HG02588 (cell line): ENCODE results near the gene CRYBG1.
"Not testable (repeated sequence)": the region's sequence is repeated elsewhere in the genome, so short reads cannot be mapped to it uniquely, and the experiment has no call there.

ENCODE experiments used
- ATAC-seq: cut with Tn5 transposase; IDR thresholded peaks from one replicate; pipeline ENCODE4 v1.9.1; 2021; ENCODE audit warnings: mild to moderate bottlenecking, moderate library complexity; ENCODE audit not compliant: unreplicated experiment

Gene CRYBG1

GRCh38 chr6:106547601-106548453 is 187.3 kb downstream of the CRYBG1 start:
- no peak for ATAC-seq

- ATAC-seq: not testable (repeated sequence)
Observed at GRCh38 chr6:106548926-106549455, 188.5 kb downstream of the CRYBG1 start.

GRCh38 chr6:106549521-106549920 is 189.0 kb downstream of the CRYBG1 start:
- no peak for ATAC-seq

DNA sequence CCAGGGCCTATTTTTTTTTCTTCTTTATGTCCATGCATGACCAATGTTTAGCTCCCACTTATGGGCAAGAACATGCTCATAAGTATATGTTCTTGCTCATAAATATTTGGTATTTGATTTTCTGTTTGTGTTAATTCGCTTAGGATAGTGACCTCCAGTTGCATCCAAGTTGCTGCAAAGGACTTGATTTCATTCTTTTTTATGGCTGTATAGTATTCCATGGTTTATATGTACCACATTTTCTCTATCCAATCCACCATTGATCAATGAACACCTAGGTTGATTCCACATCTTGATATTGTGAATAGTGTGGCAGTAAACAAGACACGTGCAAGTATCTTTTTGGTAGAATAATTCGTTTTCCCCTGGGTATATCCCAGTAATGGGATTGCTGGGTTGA is 190.6 kb downstream of the CRYBG1 start:
- no peak for ATAC-seq

DNA sequence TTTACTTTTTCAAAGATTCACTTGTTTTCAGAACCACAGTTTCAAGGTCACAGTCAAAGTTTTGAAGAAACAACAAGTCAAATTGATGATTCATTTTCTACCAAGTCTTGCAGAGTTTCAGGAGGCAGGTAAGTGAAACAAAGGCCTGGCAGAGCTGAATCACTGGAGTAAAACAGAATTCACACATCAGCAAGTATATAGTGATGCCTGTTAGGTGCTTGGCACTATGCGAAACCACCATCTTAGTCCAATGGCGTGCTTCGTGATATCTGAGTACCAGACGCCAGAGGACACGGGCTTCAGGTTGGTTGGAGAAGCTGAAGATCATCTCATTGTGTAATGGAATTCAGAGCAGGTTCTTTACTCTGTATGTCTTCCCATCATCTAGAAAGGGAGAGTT is 192.9 kb downstream of the CRYBG1 start:
- ATAC-seq: no peak

- ATAC-seq: no peak
Observed at GRCh38 chr6:106555767-106556166, 195.2 kb downstream of the CRYBG1 start.

- ATAC-seq: no peak
Observed at GRCh38 chr6:106556368-106556960, 195.9 kb downstream of the CRYBG1 start.

GRCh38 chr6:106557837-106558236 is 197.3 kb downstream of the CRYBG1 start:
- ATAC-seq: no peak

DNA sequence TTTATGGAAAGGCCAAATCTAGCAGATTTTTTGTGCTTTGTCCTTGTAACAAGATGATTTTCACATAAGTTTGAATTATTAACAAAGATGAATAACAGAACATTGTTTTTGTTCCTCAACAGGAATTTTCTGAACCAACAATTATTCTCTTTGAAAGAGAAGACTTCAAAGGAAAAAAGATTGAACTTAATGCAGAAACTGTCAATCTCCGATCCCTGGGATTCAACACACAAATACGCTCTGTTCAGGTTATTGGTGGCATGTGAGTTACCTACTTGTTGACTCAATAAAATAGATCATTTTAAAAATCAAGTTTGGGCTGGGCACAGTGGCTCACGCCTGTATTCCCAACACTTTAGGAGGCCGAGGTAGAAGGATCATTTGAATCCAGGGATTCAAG is 197.8 kb downstream of the CRYBG1 start:
- no peak for ATAC-seq

DNA sequence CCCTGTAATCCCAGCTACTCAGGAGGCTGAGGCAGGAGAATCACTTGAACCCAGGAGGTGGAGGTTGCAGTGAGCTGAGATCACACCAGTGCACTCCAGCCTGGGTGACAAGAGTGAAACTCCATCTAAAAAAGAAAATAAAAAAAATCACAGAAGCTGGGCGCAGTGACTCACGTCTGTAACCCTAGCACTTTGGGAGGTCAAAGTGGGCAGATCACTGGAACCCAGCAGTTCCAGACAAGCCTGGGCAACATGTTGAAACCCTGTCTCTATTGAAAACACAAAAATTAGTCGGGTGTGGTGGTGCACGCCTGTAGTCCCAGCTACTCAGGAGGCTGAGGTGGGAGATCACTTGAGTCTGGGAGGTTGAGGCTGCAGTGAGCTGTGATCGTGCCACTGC is 199.1 kb downstream of the CRYBG1 start:
- ATAC-seq: not testable (repeated sequence)

- ATAC-seq: no peak
Observed at GRCh38 chr6:106560996-106561685, 200.6 kb downstream of the CRYBG1 start.

DNA sequence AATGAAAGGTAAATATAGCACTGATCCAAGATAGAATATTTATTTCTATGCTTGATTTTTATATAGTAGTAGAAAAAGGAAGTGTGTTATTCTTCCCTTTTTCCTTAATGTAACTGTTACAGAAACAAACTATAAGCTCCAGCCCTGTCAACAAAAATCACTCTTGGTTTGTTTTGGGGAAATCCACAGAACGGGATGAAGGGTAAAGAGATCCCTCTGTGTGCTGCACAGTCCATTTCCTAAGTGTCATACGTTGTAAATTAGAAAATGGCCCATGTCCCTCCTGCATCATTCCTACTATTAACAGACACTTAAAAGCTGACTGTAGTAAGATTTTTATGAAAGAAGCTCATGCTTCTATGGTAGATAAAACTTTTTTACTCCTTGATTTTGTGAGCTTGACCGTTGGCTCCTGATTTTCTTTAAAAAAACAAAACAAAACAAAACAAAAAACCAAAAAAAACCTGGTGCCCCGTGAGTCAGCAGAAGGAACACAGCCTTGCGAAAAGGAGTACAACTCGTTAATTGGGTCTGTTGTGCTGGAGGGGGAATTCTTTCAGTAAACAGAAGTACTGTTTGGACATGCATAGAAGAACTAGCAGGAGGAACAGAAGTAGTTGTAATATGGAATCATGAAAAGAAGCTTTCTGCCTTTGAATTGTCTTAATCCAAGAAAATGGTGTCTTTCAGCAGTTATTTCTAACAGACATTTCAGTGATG is 201.3 kb downstream of the CRYBG1 start:
- ATAC-seq: no peak

DNA sequence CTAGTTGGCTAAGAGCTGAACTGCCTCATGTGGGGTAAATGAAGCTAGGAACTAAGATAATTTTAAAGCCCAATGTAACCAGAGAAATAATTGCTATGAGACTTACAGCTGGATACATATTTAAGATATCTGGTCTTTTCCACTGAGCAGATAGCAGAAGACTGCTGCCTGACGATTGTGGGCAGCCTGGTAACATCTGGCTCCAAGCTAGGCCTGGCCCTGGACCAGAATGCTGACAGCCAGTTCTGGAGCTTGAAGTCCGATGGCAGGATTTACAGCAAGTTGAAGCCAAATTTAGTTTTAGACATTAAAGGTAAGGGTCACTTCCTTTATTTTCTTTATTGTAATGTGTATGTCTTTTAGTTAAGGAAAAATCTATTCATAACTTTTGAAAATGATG is 203.1 kb downstream of the CRYBG1 start:
- no peak for ATAC-seq

- ATAC-seq: no peak
Observed at GRCh38 chr6:106564476-106564875, 204.0 kb downstream of the CRYBG1 start.

GRCh38 chr6:106568530-106568929 is 208.0 kb downstream of the CRYBG1 start:
- no peak for ATAC-seq

DNA sequence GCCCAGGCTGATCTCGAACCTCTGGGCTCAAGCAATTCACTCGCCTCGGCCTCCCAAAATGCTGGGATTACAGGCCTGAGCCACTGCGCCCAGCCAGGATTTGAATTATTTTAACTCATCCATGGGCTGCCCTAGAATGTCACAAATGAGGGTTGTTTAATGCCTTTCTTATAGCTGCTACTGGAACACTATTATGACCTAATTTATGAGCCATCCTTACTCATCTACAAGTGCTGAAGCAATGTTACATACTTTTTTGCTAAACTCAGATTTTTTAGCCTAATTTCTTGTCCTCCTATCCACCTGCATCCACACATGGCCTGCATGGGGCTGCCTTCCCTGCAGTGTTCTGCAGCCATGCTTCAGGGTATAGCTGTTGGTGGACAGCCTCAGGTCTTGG is 208.9 kb downstream of the CRYBG1 start:
- no peak for ATAC-seq

DNA sequence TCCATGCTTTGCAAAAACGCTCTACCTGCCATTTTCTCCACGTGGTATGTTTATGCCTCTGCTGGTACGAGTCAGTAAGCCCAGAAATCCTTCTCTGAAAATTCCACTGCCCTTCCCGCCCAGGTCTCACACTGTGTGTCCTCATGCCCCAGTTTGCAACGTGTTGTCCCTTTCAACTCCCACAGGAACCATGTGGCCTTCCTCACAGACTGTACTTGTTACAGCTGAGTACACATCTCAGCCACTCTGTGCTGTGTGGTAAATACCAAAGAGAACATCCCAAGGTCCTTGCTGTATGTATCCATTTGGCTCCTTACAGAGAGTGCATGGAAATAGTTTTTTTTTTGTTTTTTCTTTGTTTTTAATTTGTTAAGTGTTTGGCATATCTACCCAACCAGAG is 211.9 kb downstream of the CRYBG1 start:
- ATAC-seq: no peak

GRCh38 chr6:106572875-106573585 is 212.5 kb downstream of the CRYBG1 start:
- no peak for ATAC-seq

DNA sequence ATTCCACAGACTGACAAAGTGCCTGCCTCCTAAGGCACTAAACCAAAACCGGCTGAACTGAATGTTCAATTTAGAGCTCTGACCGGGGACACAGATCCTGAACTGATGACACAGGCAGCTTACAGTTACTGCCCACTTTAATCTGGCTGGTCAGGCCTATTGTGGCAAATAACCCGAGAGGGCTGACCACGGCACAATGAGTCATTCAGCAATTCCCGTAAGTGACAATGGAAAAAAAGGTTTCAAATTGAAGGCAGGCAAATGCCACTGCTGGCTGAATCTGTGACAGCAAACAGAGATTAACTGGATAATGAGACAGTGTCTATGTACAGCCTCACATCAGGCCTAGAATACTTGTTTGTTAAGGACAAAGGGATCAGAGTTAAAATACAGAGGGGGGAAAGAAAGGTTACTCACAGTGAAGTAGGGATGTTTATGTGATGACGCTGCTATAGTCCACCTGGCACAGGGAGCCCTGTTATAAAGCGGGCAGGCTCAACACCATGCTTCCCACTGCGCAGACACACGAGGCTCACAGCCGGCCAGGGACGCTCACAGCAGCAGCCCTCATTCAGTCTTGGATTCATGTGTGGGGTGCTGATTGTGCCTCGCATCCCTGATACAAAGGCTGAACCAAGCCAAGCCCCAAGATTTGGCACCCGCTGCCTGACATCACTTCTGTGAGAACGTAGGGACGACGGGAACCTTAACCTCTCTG is 214.4 kb downstream of the CRYBG1 start:
- no peak for ATAC-seq

GRCh38 chr6:106579281-106579680 is 218.8 kb downstream of the CRYBG1 start:
- no peak for ATAC-seq
